ENCODE results near the gene ABCB6.
A peak's percentile ranks its signal among the peaks of the same experiment; 100 is the strongest.

Gene ABCB6

GRCh38 chr2:219245148-219245898, 26.6 kb upstream of the ABCB6 start, which contains the start of the genes GLB1L and STK16:
TSS of gene GLB1L (minus strand) at chr2:219245444. CDS start at chr2:219243573, 1,871 bp downstream.
TSS of gene STK16 (plus strand) at chr2:219245479. CDS start at chr2:219246000, 521 bp downstream.
- DNase-seq (ENCODE audit: low read depth in 3 of 3), result peak; percentile 75 to 88 (median 76)

- no peak for DNase-seq (ENCODE audit: low read depth in 3 of 3)
These were observed 26.0 kb upstream of the ABCB6 start for GRCh38 chr2:219244789-219245147.

GRCh38 chr2:219243291-219243761, 24.6 kb upstream of the ABCB6 start:
- no peak for DNase-seq (ENCODE audit: low read depth in 3 of 3)

- no peak for DNase-seq (ENCODE audit: low read depth in 3 of 3)
These were observed 15.6 kb upstream of the ABCB6 start for GRCh38 chr2:219234331-219234730.

GRCh38 chr2:219230059-219230540, 11.3 kb upstream of the ABCB6 start:
- DNase-seq (ENCODE audit: low read depth in 3 of 3), result no peak

GRCh38 chr2:219229305-219230058, 10.7 kb upstream of the ABCB6 start, which contains the start of the genes ANKZF1 and ATG9A:
TSS of gene ANKZF1 (plus strand) at chr2:219229806. CDS start at chr2:219230258, 452 bp downstream.
TSS of gene ATG9A (minus strand) at chr2:219229636. CDS start at chr2:219228024, 1,612 bp downstream.
- peak; percentile 89 to 97 (median 95) for DNase-seq (ENCODE audit: low read depth in 3 of 3)

- no peak for DNase-seq (ENCODE audit: low read depth in 3 of 3)
These were observed 10.2 kb upstream of the ABCB6 start for GRCh38 chr2:219228911-219229304.

GRCh38 chr2:219228041-219228910, 9.5 kb upstream of the ABCB6 start:
- no peak for DNase-seq (ENCODE audit: low read depth in 3 of 3)

- no peak for DNase-seq (ENCODE audit: low read depth in 3 of 3)
These were observed 6.6 kb upstream of the ABCB6 start for GRCh38 chr2:219225350-219225749.

GRCh38 chr2:219223831-219224610, 5.3 kb upstream of the ABCB6 start:
- no peak for DNase-seq (ENCODE audit: low read depth in 3 of 3)

- DNase-seq (ENCODE audit: low read depth in 3 of 3), result no peak
These were observed 3.3 kb upstream of the ABCB6 start for GRCh38 chr2:219221957-219222518.

- no peak for DNase-seq (ENCODE audit: low read depth in 3 of 3)
These were observed 2.1 kb upstream of the ABCB6 start for GRCh38 chr2:219220652-219221402.

- DNase-seq (ENCODE audit: low read depth in 3 of 3), result no peak
These were observed 1.2 kb upstream of the ABCB6 start for GRCh38 chr2:219219784-219220532.

- peak in 2 of 3 experiments; percentile 10 to 28 for DNase-seq (ENCODE audit: low read depth in 3 of 3)
These were observed 484 bp downstream of the ABCB6 start for GRCh38 chr2:219218217-219218731.

GRCh38 chr2:219216535-219216915, 2.2 kb downstream of the ABCB6 start:
- DNase-seq (ENCODE audit: low read depth in 3 of 3), result no peak

GRCh38 chr2:219215871-219216534, 2.8 kb downstream of the ABCB6 start:
- no peak for DNase-seq (ENCODE audit: low read depth in 3 of 3)

- no peak for DNase-seq (ENCODE audit: low read depth in 3 of 3)
These were observed 4.0 kb downstream of the ABCB6 start for GRCh38 chr2:219214786-219215185.

GRCh38 chr2:219214141-219214540, 4.6 kb downstream of the ABCB6 start:
- no peak for DNase-seq (ENCODE audit: low read depth in 3 of 3)
